AML-193 (cell line): ENCODE data around the gene TRIM13.
A peak's percentile ranks its signal among the peaks of the same experiment; 100 is the strongest.
"Not testable (repeated sequence)": the region's sequence is repeated elsewhere in the genome, so short reads cannot be mapped to it uniquely, and the experiment has no call there.

Experiments
- DNase-seq, 2 experiments: peaks; one replicate each; lab custom pipeline; 2025; lab: John Stamatoyannopoulos, UW

Gene TRIM13, protein sequence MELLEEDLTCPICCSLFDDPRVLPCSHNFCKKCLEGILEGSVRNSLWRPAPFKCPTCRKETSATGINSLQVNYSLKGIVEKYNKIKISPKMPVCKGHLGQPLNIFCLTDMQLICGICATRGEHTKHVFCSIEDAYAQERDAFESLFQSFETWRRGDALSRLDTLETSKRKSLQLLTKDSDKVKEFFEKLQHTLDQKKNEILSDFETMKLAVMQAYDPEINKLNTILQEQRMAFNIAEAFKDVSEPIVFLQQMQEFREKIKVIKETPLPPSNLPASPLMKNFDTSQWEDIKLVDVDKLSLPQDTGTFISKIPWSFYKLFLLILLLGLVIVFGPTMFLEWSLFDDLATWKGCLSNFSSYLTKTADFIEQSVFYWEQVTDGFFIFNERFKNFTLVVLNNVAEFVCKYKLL

GRCh38 chr13:49996951-49997895 lies at the start of gene TRIM13:
TRIM13 (plus strand) TSS chr13:49997042; CDS start chr13:50011941, 14,899 bp downstream.
- peak; percentile 91 to 94 for DNase-seq

DNA sequence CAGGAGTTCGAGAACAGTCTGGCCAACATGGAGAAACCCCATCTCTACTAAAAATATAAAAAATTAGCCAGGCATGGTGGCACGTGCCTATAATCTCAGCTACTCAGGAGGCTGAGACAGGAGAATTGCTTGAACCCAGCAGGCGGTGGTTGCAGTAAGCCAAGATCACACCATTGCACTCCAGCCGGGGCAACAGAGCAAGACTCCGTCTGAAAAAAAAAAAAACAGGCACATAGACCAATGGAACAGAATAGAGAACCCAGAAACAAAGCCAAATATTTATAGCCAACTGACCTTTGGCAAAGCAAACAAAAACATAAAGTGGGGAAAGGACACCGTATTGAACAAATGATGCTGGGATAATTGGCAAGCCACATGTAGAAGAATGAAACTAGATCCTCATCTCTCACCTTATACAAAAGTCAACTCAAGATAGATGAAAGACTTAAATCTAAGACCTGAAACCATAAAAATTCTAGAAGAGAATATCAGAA lies 48.0 kb upstream of the TRIM13 start:
- DNase-seq, result not testable (repeated sequence)

- no peak for DNase-seq
Observed at GRCh38 chr13:49951754-49952535, 44.9 kb upstream of the TRIM13 start.

GRCh38 chr13:49953560-49953959 lies 43.3 kb upstream of the TRIM13 start:
- no peak for DNase-seq

- DNase-seq, result no peak
Observed at GRCh38 chr13:49954674-49955455, 42.0 kb upstream of the TRIM13 start.

GRCh38 chr13:49956131-49956530 lies 40.7 kb upstream of the TRIM13 start:
- peak; percentile 31 for DNase-seq

DNA sequence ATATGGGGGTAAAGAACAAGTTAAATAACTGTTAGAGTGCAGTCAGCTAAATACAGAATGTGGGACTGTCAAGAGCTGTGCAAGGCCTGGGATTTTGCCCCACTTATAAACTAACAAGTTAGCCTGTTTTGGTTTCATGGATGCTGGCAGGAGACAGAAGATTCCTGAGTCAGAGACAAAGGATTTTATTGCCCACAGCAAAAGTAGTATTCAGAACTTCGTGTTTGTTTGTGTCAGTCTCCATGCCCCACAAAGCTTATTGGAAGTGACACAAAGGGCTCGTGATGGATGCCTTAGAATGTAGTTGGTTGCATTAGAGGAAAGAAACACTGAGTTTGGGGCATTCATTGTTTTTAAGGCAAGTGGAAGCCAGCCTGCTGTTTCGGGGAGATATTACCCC lies 38.5 kb upstream of the TRIM13 start:
- DNase-seq, result no peak

- DNase-seq, result no peak
Observed at GRCh38 chr13:49967456-49967855, 29.4 kb upstream of the TRIM13 start.

DNA sequence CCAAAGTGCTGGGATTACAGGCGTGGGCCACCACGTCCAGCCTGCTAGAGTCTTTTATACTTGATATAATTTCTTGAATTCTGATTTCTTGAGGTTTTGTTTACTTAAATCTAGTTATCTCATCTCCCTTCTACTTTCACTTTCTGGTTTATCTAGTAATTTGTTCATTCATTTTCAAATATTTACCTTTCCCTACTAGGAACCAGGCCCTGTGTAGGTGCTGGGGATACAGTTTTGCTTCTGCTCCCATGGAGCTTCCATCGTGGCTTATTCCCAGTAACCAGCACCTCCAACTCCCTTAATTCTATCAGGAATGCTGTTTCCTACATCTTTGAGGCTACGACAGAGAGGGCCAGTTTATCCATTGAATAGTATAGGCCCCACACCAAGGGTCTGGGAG lies 24.1 kb upstream of the TRIM13 start:
- DNase-seq, result no peak

GRCh38 chr13:49975826-49976225 lies 21.0 kb upstream of the TRIM13 start:
- peak; percentile 46 to 50 for DNase-seq

DNA sequence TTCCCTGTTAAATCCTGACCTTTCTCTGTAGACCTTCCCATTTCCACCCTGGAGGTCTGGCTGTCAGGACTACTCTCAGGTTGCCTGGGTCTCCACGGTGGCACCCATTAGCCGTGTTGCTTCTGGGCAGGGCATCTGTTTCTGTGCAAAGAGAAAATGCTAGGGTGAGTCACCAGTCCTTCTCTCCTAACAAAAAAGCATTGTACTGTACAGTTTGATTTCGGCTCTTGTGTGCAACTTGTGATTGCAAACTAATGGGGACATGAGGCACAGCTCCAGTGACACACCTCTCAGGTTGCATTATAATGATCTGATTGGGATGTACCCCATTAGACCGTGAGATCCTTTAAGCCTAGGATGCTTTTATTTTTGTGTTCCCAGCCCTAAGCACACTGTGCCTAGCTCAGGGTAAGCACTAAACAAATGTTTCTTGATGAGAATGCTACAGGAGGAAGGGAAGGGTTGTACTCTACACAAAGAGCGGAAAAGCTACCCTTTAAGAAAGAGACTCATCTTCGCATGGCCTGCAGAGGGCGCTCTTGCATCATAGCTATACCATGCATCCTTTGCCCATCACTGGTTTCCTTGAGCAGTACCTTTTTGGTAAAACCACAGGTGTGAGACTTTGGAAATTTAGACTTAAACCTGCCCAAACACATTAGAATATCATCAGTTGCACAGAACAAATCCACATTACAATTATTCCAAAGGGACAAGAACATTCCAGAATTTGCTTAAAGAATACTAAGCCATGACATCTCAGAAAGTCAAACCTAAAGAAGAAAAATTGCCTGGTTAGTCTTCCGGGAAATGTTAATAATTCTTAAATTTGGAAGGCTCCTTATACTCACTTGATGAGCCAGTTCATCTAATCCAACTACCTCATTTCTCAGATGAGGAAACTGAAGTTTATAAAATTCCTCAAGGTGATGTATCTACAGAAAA lies 20.3 kb upstream of the TRIM13 start:
- DNase-seq, result peak; percentile 89 to 92

- peak in 1 of 2 experiments; percentile 27 for DNase-seq
Observed at GRCh38 chr13:49977992-49978391, 18.9 kb upstream of the TRIM13 start.

DNA sequence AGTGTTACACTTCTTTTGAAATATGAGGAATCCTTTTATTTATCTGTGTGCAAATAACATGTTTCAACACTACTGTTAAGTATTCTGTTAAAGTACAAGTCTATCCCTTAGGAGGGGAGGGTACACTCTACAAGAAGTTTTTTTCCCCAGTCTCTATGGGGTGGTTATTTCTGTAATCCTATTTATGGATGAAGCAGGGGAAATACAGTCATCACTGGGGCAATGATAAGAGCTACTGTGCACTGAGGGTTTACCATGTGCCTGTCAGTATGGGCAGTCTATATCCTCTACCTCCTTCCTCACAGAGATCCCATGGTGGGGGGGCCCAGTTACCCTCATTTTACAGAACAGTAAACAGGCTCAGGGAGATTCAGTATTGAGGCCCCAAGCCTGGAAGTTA lies 16.6 kb upstream of the TRIM13 start:
- DNase-seq, result no peak

- DNase-seq, result no peak
Observed at GRCh38 chr13:49985129-49985528, 11.7 kb upstream of the TRIM13 start.

DNA sequence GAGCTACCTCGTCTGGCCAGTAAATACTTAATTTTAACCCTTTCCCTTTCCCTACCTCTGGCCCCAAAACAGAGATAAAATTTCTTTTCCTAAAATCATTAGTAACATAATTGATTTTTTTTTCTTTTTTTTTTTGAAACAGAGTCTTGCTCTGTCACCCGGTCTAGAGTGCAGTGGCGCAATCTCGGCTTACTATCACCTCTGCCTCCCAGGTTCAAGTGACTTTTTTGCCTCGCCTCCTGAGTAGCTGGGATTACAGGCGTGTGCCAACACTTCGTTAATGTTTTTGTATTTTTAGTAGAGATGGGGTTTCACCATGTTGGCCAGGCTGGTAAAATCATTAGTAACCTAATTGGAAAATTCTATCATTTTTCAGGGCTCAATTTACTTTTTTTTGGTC lies 10.4 kb upstream of the TRIM13 start:
- DNase-seq, result no peak

GRCh38 chr13:49990612-49991011 lies 6.2 kb upstream of the TRIM13 start:
- not testable (repeated sequence) for DNase-seq

GRCh38 chr13:49993111-49993510 lies 3.7 kb upstream of the TRIM13 start:
- DNase-seq, result no peak

DNA sequence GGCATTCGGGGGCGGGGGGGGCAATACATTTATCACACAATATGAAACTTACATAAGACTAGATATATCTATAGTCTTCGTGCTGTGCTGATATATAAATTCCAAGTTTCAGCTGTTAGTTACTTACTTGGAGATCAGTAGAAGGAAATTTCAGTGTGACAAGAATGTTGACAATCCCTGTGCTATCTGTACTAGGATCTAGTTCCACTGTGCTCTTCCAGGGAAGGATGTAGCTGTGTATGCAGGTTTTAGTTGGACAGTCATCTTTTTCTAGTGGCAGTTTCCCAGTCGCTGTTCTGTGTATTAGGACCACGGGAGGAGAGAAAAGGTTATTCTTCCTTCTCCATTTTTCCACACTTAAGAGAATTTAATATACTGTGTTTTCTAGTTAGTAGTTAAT lies 3.2 kb upstream of the TRIM13 start:
- no peak for DNase-seq

GRCh38 chr13:49995625-49996101 lies 1.2 kb upstream of the TRIM13 start:
- DNase-seq, result peak; percentile 55 to 61
